NCI-H748 treated with DMSO at 0.1 percent for 48 hours (cell line): ENCODE results near the gene VN1R2.
"Not testable (repeated sequence)": the region's sequence is repeated elsewhere in the genome, so short reads cannot be mapped to it uniquely, and the experiment has no call there.

Experiments
- DNase-seq: peaks from one replicate; lab custom pipeline; 2025; lab: John Stamatoyannopoulos, UW

VN1R2 gene, protein sequence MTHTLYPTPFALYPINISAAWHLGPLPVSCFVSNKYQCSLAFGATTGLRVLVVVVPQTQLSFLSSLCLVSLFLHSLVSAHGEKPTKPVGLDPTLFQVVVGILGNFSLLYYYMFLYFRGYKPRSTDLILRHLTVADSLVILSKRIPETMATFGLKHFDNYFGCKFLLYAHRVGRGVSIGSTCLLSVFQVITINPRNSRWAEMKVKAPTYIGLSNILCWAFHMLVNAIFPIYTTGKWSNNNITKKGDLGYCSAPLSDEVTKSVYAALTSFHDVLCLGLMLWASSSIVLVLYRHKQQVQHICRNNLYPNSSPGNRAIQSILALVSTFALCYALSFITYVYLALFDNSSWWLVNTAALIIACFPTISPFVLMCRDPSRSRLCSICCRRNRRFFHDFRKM

DNA sequence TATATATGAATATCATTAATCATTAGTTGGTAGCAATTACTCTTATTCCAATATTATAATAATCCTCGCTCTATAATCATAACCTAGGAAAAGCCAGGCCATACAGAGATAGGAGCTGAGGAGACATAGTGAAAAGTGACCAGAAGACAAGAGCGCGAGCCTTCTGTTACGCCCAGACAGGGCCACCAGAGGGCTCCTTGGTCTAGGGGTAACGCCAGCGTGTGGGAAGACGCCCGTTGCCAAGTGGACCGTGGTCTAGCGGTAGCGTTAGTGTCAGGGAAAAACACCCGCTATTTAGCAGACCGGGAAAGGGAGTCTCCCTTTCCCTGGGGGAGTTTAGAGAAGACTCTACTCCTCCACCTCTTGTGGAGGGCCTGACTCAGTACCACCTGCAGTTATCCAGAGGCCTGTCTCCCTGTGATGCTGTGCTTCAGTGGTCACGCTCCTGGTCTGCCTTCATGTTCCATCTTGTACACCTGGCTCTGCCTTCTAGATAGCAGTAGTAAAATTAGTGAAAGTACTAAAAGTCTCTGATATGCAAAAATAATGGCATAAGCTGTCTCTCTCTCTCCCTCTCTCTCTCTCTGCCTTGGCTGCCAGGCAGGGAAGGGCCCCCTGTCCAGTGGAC lies at the start of gene VN1R2:
Gene VN1R2 (plus strand): TSS at position 578 of the 628 bp plus-strand sequence. CDS start 84 bp downstream, outside the sequence.
- DNase-seq: not testable (repeated sequence)

GRCh38 chr19:53211554-53211953 lies 46.5 kb upstream of the VN1R2 start:
- not testable (repeated sequence) for DNase-seq

GRCh38 chr19:53212703-53213320 lies 45.3 kb upstream of the VN1R2 start:
- DNase-seq: no peak

- not testable (repeated sequence) for DNase-seq
These were observed 35.4 kb upstream of the VN1R2 start for GRCh38 chr19:53222716-53223115.

GRCh38 chr19:53224606-53225005 lies 33.5 kb upstream of the VN1R2 start:
- DNase-seq: no peak

GRCh38 chr19:53237114-53237777 lies 20.8 kb upstream of the VN1R2 start:
- no peak for DNase-seq

DNA sequence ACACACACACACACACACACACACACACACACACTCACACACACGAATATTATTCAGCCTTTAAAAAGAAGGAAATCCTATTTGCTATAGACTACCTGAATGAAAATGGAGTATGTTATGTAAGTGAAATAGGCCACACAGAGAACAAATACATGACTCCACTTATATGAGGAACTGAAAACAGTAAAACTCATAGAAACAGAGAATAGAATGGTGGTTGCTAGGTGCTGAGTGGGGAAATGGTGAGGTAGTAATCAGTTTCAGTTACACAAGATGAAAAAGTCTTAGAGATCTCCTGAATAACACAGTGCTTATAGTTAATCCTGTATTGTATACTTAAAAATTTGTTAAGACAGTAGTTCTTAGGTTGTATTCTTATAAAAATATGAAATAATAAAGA lies 11.6 kb upstream of the VN1R2 start:
- no peak for DNase-seq

DNA sequence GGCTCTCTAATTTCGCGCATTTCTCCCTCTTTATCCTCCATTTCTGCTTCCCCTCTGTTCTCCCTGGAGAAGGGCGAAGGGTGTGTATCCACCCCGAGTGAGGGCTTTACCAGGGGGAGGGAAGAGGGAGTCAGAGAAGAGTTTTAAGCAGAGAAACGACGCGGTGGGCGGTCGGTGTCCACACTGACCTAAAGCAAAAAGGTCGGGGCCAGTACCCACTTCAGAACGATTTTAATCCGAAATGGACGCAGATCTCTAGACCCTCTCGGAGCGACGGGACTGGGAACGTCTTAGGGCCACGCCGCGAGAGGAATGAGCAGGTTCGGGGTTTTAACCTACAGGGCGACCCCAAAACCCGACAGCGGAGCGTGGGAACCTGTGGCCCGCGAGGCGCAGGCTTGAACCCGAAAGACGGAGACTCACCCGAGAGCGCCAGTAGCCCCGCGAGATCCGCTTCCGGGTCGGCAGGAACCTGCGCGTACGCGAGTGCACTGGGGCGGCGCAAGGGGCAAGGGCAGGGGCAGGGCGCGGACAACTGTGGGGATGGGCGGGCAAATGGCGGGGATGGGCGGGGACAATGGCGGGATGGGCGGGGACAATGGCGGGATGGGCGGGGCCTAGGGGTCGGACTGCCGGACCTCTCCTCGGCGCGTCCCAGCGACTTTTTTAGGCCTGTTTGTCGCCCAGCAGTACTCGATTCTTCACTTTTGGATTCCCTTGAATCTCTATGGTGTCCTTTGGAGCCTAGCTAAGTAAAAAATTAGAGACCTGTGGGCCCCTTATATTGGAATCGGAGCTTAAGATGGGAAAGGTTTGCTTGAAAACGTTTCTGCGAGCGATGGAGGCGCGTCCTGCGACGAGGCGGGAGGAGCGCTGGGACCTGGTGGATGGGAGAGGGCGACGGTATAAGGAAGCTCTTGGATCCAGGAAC lies 3.4 kb upstream of the VN1R2 start, which contains the start of gene ZNF677:
Gene ZNF677 (minus strand): TSS at position 463 of the 931 bp plus-strand sequence. CDS start 3,323 bp downstream, outside the sequence.
- peak; percentile 78 for DNase-seq

DNA sequence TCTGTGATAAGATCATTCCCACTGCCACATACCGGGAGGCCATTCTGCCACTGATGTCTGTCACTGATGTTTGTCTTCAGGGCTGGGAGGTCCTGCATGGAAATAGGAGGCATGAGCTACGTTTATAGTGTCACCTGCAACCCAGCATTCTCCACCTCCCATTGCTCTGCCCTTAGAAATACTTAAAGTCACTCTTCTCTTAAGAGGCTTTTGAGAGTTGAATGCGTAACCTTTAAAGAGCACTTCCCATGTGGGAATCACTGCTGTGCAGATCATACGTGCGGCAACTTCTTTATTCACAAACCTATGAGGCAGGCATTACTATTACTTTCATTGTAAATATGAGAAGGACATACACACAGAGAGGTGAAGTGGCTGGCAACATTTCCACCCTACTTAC lies 9.5 kb downstream of the VN1R2 start, which contains the start of gene VN1R4:
Gene VN1R4 (minus strand): TSS at position 101 of the 400 bp plus-strand sequence. CDS start 58 bp downstream, at position 43.
- DNase-seq: not testable (repeated sequence)

DNA sequence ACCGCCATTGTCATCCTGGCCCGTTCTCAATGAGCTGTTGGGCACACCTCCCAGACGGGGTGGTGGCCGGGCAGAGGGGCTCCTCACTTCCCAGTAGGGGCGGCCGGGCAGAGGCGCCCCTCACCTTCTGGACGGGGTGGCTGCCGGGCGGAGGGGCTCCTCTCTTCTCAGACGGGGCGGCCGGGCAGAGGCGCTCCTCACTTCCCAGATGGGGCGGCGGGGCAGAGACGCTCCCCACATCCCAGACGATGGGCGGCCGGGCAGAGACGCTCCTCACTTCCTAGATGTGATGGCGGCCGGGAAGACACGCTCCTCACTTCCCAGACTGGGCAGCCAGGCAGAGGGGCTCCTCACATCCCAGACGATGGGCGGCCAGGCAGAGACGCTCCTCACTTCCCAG lies 11.8 kb downstream of the VN1R2 start:
- DNase-seq: not testable (repeated sequence)

DNA sequence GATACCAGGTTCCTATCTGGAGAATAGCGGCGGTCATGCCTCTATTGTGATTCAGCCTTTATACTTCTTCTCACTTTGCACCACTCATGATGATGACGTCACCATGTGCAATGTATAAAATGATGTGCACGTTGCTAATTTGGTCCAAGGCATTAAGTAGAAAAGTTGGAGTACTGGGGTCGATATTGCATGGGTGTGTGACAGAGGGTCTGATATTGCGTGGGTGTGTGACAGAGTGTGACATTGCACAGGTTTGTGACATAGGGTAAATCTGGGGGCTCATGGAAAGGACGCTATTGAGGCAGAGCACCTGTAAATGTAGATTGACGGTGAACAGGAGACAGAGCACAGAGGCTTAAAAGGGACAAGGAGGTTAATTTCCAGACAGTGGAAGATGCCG lies 14.0 kb downstream of the VN1R2 start:
- no peak for DNase-seq

DNA sequence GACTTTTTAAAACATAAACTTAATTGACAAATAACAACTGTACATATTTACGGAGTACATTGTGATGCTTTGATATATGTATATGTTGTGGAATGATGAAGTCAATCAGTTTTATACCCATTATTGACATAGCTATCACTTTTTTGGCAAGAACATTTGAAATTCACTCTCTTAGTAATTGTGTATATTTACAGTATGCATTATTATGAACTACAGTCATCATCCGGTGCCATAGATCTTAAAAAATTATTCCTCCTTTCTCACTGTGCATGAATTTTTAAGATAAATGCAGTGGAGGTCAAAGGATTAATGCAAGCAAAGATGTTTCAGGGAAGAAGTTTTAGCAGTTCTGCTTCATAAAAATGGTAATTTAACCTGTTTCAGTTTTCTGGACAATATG lies 17.4 kb downstream of the VN1R2 start:
- no peak for DNase-seq

GRCh38 chr19:53281947-53282346 lies 23.9 kb downstream of the VN1R2 start:
- not testable (repeated sequence) for DNase-seq

- DNase-seq: no peak
These were observed 27.0 kb downstream of the VN1R2 start for GRCh38 chr19:53285087-53285486.

GRCh38 chr19:53290758-53291549 lies 32.9 kb downstream of the VN1R2 start:
- no peak for DNase-seq

DNA sequence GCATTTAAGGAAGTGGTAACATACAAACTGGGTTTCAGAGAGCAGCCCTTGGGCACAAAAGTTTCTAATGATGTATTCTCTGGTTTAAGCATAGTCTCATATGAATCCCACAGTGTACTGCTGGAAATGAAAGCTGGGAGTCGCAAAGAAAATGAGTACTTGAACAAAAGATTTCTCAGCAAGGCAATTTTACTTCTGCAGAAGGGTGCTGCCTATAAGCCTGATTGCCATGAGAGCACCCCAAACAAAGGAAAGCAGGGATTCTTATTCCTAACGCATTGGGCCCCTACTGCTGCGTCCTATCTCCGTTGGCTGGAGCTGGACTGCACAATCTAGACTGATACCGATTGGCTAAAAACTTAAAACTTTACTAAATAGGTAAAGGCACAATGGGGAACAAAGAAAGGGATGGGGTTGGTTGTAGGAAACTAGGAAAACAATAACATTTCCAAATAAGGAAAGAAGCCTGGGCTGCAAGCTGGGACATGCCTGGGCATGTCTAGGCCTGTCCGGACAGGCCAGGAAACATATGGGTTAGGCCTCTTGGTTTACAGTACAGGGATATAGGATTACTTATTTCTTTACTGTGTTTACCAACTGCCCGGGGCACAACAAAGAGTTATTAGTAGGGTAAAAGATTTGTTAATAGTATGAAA lies 36.8 kb downstream of the VN1R2 start:
- DNase-seq: no peak

- not testable (repeated sequence) for DNase-seq
These were observed 43.2 kb downstream of the VN1R2 start for GRCh38 chr19:53301341-53301740.

- no peak for DNase-seq
These were observed 50.3 kb downstream of the VN1R2 start for GRCh38 chr19:53308339-53308811.
